ENCODE results near the gene TMEM273.

DNA sequence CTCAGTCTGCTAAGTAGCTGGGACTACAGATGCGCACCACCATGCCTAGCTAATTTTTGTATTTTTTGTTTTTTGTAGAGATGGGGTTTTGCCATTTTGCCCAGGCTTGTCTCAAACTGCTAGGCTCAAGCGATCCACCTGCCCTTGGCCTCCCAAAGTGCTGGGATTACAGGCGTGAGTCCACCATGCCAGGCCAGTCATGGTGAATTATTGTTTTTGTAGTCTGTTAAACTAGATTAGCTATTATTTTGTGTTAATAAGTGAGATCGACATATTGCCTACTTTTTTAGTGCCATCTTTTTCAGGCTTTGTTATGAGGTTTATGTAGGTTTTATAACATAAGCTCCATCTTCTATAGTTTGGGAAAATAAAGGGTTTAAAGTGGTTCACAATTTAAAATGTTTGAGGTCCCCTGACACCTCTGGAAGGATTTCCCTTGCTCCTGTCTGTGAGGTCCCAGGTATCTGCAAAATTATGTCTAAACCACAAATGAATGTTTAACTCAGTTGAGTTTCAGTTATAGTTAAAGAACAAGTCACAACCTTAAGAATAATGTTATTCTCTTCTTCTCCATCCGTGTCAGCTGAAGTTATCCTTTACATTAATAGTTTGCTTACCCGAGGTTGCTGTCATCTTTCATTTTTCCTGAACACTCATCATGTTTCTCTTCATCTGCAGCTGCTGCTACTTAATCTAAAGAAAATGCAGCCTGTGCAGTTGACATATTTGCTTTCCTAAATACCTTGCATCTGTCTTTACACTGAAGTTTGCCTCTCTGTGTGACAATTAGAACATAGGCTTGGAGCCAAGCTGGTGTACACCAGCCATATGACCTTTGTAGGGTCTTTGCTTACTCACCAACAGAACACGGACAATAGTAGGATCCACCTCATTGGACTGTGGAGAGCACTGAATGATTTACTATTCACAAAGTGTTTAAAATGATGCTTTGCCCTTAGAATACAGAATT, 63.9 kb downstream of the TMEM273 start:
- TF ChIP-seq CTCF (IDR thresholded peaks at IDR 0.05) = no peak
- no peak for TF ChIP-seq POLR2AphosphoS5 (IDR thresholded peaks at IDR 0.05)
- TF ChIP-seq POLR2A (IDR thresholded peaks at IDR 0.05; ENCODE audit: low read depth) = no peak
- TF ChIP-seq EP300 (IDR thresholded peaks at IDR 0.05) = no peak
